ENCODE results near the gene UBALD1.

UBALD1 gene

DNA sequence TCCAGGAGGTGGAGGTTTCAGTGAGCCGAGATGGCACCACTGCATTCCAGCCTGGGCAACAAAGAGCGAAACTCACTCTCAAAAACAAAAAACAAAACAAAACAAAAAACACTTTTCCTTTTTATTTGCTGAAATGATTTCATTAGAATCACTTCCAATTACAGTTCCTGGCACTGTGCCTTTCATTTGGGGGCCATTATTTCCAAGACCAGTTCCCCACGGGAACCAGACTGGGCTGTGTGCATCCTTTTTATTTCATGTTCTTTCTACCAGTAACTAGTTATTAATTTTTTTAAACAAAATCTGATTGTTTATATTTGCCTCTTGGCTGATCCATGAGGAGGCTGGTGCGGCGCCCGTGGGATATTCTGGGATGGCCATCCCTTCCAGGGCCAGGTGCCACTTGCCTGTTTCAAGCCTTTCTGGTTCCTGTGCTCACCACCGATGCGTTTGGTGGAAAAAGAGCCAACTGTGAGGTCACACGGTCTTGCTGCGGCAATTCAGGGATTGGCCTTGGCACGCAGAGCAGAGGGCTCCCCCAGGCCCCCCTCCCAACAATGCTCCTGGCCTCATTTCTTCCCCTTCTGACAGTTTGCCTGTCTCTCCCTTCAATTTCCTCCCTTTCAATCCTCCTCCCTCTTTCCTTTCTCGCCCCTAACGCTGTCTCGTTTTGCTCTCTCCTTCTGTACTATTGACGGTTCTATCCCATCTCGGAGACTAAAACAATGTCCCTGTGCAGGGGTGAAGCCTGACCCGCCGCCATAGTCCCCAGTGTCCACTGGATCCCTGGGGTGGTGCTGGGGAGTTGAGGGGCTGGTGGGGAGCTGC is 13.4 kb downstream of the UBALD1 start:
- TF ChIP-seq CTCF (IDR thresholded peaks at IDR 0.05) = no peak
- Histone ChIP-seq H3K79me2 (no peaks in the 10 kb centered on the region), H3K9ac (no peak overlapping the region), H3K27me3 (ENCODE audit: control insufficient read depth, insufficient read depth, low read length) (no peaks in the 10 kb centered on the region), H3K9me3 (ENCODE audit: control insufficient read depth, low read length) (no peaks in the 10 kb centered on the region), H3K4me2 (ENCODE audit: low read length) (no peak overlapping the region), H3K4me3 (ENCODE audit: low read depth, low read length) (no peak overlapping the region), H3K4me1 (no peaks in the 10 kb centered on the region), H3K36me3 (ENCODE audit: control insufficient read depth, insufficient read depth, low read length) (no peaks in the 10 kb centered on the region), H2AFZ (no peak overlapping the region), H3K27ac (no peak overlapping the region)

DNA sequence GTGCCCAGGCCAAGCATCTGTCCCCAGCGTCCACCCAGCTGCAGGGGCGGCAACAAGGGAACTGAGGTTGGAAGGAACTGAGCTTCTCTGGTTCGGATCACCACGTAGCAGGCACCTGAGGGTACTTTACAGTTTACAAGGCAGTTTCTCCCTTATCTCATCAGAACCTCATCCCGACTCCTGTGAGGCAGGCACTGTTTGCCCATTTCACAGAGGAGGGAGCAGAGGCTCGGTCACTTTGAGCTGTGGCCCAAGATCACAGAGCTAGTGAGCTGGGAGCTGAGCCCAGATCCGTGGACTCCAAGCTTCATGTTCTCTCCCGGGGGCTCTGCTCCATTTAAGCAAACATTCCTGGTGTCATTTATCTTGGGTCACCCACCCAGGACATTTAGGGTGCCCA is 15.1 kb downstream of the UBALD1 start:
- no peak overlapping the region for H3K27ac ChIP-seq
- H3K4me2 ChIP-seq (ENCODE audit: low read length) = no peak overlapping the region
- no peaks in the 10 kb centered on the region for H3K9me3 ChIP-seq (ENCODE audit: control insufficient read depth, low read length)
- H3K4me1 ChIP-seq = no peaks in the 10 kb centered on the region
- H3K4me3 ChIP-seq (ENCODE audit: low read depth, low read length) = no peak overlapping the region
- no peaks in the 10 kb centered on the region for H3K27me3 ChIP-seq (ENCODE audit: control insufficient read depth, insufficient read depth, low read length)
- H3K9ac ChIP-seq = no peak overlapping the region
- no peak overlapping the region for H2AFZ ChIP-seq
- H3K36me3 ChIP-seq (ENCODE audit: control insufficient read depth, insufficient read depth, low read length) = no peaks in the 10 kb centered on the region
- no peaks in the 10 kb centered on the region for H3K79me2 ChIP-seq
- no peak for TF ChIP-seq CTCF (IDR thresholded peaks at IDR 0.05)

DNA sequence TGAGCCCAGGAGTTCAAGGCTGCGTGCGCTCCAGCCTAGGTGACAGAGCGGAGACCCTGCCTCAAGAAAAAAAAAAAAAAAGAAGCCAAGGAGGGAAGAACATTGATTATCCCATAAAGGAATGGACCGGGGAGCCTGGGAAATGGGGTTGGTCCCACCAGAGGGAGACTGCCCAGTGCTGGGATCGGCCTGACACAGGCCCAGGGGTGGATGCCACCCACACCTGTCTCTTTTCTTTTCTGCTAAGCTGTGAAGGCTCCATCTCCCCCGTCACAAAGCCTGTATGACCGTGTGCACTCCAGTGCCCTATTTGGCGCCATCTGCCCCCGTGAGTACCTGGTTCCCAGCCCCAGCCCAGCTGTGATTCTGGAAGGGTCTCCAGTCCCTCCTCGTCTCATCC is 15.7 kb downstream of the UBALD1 start:
- Histone ChIP-seq H3K4me1 (no peaks in the 10 kb centered on the region), H3K9me3 (ENCODE audit: control insufficient read depth, low read length) (no peaks in the 10 kb centered on the region), H3K9ac (no peak overlapping the region), H3K27me3 (ENCODE audit: control insufficient read depth, insufficient read depth, low read length) (no peaks in the 10 kb centered on the region), H3K27ac (no peak overlapping the region), H2AFZ (no peak overlapping the region), H3K36me3 (ENCODE audit: control insufficient read depth, insufficient read depth, low read length) (no peaks in the 10 kb centered on the region), H3K79me2 (no peaks in the 10 kb centered on the region), H3K4me2 (ENCODE audit: low read length) (no peak overlapping the region), H3K4me3 (ENCODE audit: low read depth, low read length) (no peak overlapping the region)
- no peak for TF ChIP-seq CTCF (IDR thresholded peaks at IDR 0.05)

GRCh38 chr16:4597174-4597573 is 17.5 kb downstream of the UBALD1 start:
- no peak for TF ChIP-seq CTCF (IDR thresholded peaks at IDR 0.05)
- Histone ChIP-seq H3K27ac (no peak overlapping the region), H3K36me3 (ENCODE audit: control insufficient read depth, insufficient read depth, low read length) (no peaks in the 10 kb centered on the region), H3K9me3 (ENCODE audit: control insufficient read depth, low read length) (no peaks in the 10 kb centered on the region), H3K79me2 (no peaks in the 10 kb centered on the region), H3K4me1 (no peaks in the 10 kb centered on the region), H3K27me3 (ENCODE audit: control insufficient read depth, insufficient read depth, low read length) (no peaks in the 10 kb centered on the region), H3K9ac (no peak overlapping the region), H3K4me2 (ENCODE audit: low read length) (no peak overlapping the region), H3K4me3 (ENCODE audit: low read depth, low read length) (no peak overlapping the region), H2AFZ (no peak overlapping the region)
